ENCODE measurements around the gene DRC7. TPM values are rescaled to one million over a fixed set of nuclear protein-coding genes. Genes with fewer than 3 reads are reported as not detected.
A peak's percentile ranks its signal among the peaks of the same experiment; 100 is the strongest.

Gene DRC7
- polyA plus RNA-seq, 1 of the 3 experiments (the other 2 are of a cell fraction): 0.58 TPM

GRCh38 chr16:57734925-57735754 lies 40.5 kb downstream of the DRC7 start (continued):
- peak; percentile 17 for TF ChIP-seq MAX (IDR thresholded peaks at IDR 0.05; ENCODE audit: low read depth)
- no peak for TF ChIP-seq CTCF (IDR thresholded peaks at IDR 0.05)
- peak; percentile 52; the same call in 1 of the 2 replicates for TF ChIP-seq TAF1 (IDR thresholded peaks at IDR 0.05; ENCODE audit: borderline replicate concordance, low read depth, low read length)
- no peak for TF ChIP-seq EZH2phosphoT487 (IDR thresholded peaks at IDR 0.05; ENCODE audit: borderline replicate concordance, low read depth)
- no peak for TF ChIP-seq USF2 (IDR thresholded peaks at IDR 0.05; ENCODE audit: borderline replicate concordance, low read depth, low read length)
- peak; percentile 50; the same call in 1 of the 2 replicates for TF ChIP-seq FOXM1 (IDR thresholded peaks at IDR 0.05; ENCODE audit: low read depth)
- no peak for TF ChIP-seq SIN3A (IDR thresholded peaks at IDR 0.05; ENCODE audit: borderline replicate concordance, low read depth, low read length)
- no peak for TF ChIP-seq MEF2A (IDR thresholded peaks at IDR 0.05; ENCODE audit: borderline replicate concordance, low read depth)

GRCh38 chr16:57735755-57736418 lies 41.3 kb downstream of the DRC7 start, which contains the start of gene KATNB1:
Gene KATNB1, plus strand, starts transcription at chr16:57735770. Its CDS starts 1,474 bp downstream, at chr16:57737244.
- Histone ChIP-seq H2AFZ (ENCODE audit: low read depth) (peak within 1 kb of the TSS; percentile 81), H3K9me3 (no peaks in the 10 kb centered on the region), H4K20me1 (ENCODE audit: insufficient read depth) (no peaks in the 10 kb centered on the region), H3K4me2 (peak within 1 kb of the TSS; percentile 98), H3K9ac (peak within 1 kb of the TSS; percentile 95), H3K9me2 (no peaks in the 10 kb centered on the region), H3K4me3 (ENCODE audit: low read depth in 2 of 2, low read length in 1 of 2) (peak within 1 kb of the TSS; percentile 61 to 83), H3K4me1 (ENCODE audit: control insufficient read depth in 1 of 2, insufficient read depth in 2 of 2, low read depth in 1 of 2, low read length in 1 of 2) (peaks cover 9 to 15% of the 10 kb centered on the region in 2 experiments; a peak in 2 of 4 replicates), H3K79me2 (ENCODE audit: insufficient read depth) (peaks cover 23% of the 10 kb centered on the region; the same call in 1 of the 2 replicates), H3F3A (replicated peaks; ENCODE audit: insufficient read depth) (peaks cover 5% of the 10 kb centered on the region), H3K27ac (ENCODE audit: low read depth in 2 of 2, low read length in 1 of 2) (peak within 1 kb of the TSS; percentile 72 to 85), H3K27me3 (ENCODE audit: insufficient read depth) (no peaks in the 10 kb centered on the region), H3K36me3 (replicated peaks in 1 of 2; ENCODE audit: control insufficient read depth in 1 of 2, insufficient read depth in 2 of 2, low read length in 1 of 2) (peaks cover 0 to 7% of the 10 kb centered on the region in 2 experiments)
- no peak for DNase-seq
- CTCF ChIA-PET: interaction anchor here (0.7 to 4.0 kb wide), 14 partner anchors 19 to 264 kb away, joined by 3 to 16 read pairs (median 4); no protein-coding TSS in a partner anchor
- 1% methylated on average over 21 of the region's 35 CpGs for WGBS (ENCODE audit: low lambda C conversion rate)
- TF ChIP-seq USF2 (IDR thresholded peaks at IDR 0.05; ENCODE audit: borderline replicate concordance, low read depth, low read length) (no peak), MAX (IDR thresholded peaks at IDR 0.05; ENCODE audit: low read depth) (peak; percentile 11; the same call in 1 of the 2 replicates), FOSL2 (IDR thresholded peaks at IDR 0.05; ENCODE audit: borderline replicate concordance, low read depth) (no peak), FOXM1 (IDR thresholded peaks at IDR 0.05; ENCODE audit: low read depth) (no peak), MXI1 (IDR thresholded peaks at IDR 0.05; ENCODE audit: low read depth, low read length) (peak; percentile 61)
- POLR2A ChIA-PET: interaction anchor here (0.6 to 1.0 kb wide), 5 partner anchors 10 to 300 kb away, joined by 3 to 6 read pairs (median 3); no protein-coding TSS in a partner anchor
